ENCODE measurements around the gene SERPINB12.

The SERPINB12 gene

GRCh38 chr18:63613420-63613819 is 71.3 kb downstream of the SERPINB12 start:
- no peaks in the 10 kb centered on the region for H3K4me1 Mint-ChIP-seq
- no peaks in the 10 kb centered on the region for H3K36me3 Mint-ChIP-seq (ENCODE audit: low read depth)
- no peak for TF ChIP-seq CTCF (IDR thresholded peaks at IDR 0.05; ENCODE audit: unreplicated experiment in 3 of 3)
- no peak overlapping the region for H3K4me3 Mint-ChIP-seq
- H3K9me3 Mint-ChIP-seq = no peaks in the 10 kb centered on the region
- H3K27ac Mint-ChIP-seq = no peak overlapping the region
- H3K27me3 Mint-ChIP-seq (ENCODE audit: low read depth) = no peaks in the 10 kb centered on the region

GRCh38 chr18:63617049-63617914 is 75.1 kb downstream of the SERPINB12 start:
- no peaks in the 10 kb centered on the region for H3K36me3 Mint-ChIP-seq (ENCODE audit: low read depth)
- H3K4me3 Mint-ChIP-seq = no peak overlapping the region
- no peaks in the 10 kb centered on the region for H3K4me1 Mint-ChIP-seq

GRCh38 chr18:63617915-63618234 is 75.7 kb downstream of the SERPINB12 start:
- H3K4me3 Mint-ChIP-seq = no peak overlapping the region
- no peaks in the 10 kb centered on the region for H3K36me3 Mint-ChIP-seq (ENCODE audit: low read depth)
- peaks cover 11% of the 10 kb centered on the region for H3K9me3 Mint-ChIP-seq
- no peaks in the 10 kb centered on the region for H3K27me3 Mint-ChIP-seq (ENCODE audit: low read depth)
- no peaks in the 10 kb centered on the region for H3K4me1 Mint-ChIP-seq
- no peak for TF ChIP-seq CTCF (IDR thresholded peaks at IDR 0.05; ENCODE audit: unreplicated experiment in 3 of 3)
- H3K27ac Mint-ChIP-seq = no peak overlapping the region

More at GRCh38 chr18:63617049-63617914, 75.1 kb downstream of the SERPINB12 start:
- TF ChIP-seq CTCF (IDR thresholded peaks at IDR 0.05; ENCODE audit: unreplicated experiment in 3 of 3) = no peak
- Mint-ChIP-seq H3K27ac (peak overlapping the region in 1 of 3 experiments; percentile 37), H3K9me3 (peaks cover 8% of the 10 kb centered on the region), H3K27me3 (ENCODE audit: low read depth) (no peaks in the 10 kb centered on the region)
